Fibroblast of lung (primary cell): ENCODE data around the gene NSMF.

Source experiments
- EZH2 ChIP-seq: IDR thresholded peaks from 2 replicates; pipeline ENCODE4 v1.5.1; 2012; ENCODE audit warnings: low read length, control low read depth, mild to moderate bottlenecking; ENCODE audit errors: missing control alignments
- TF ChIP-seq, protein P1 (sequence below), 2 donors: IDR thresholded peaks in 1 of 2; conservative IDR thresholded peaks in 1 of 2; 1 replicate in 1 of 2; 2 replicates in 1 of 2; pipeline ENCODE4 v1.5.1; 2011 to 2012; ENCODE audit warnings: low read length in 2 of 2, control low read depth in 1 of 2, inconsistent platforms in 1 of 2, low read depth in 1 of 2, mild to moderate bottlenecking in 1 of 2

DNA sequence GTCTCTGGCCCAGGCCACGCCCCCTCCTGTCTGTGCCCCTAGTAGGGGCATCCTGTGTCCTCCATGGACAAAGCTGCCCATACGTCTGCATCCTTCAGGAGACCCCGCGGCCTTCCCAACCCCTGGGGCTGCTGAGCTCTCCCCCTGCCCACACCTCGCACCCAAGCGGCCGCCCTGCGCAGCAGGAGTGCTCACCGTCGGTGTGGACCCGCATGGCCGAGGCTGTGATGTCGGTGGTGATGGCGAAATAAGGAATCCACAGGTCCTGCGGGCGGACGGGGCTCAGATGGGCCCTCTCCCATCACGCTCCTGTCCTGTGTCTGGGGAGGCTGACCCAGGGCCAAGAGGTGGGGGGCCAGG lies 4.8 kb upstream of the NSMF start:
- TF ChIP-seq, protein P1, sequence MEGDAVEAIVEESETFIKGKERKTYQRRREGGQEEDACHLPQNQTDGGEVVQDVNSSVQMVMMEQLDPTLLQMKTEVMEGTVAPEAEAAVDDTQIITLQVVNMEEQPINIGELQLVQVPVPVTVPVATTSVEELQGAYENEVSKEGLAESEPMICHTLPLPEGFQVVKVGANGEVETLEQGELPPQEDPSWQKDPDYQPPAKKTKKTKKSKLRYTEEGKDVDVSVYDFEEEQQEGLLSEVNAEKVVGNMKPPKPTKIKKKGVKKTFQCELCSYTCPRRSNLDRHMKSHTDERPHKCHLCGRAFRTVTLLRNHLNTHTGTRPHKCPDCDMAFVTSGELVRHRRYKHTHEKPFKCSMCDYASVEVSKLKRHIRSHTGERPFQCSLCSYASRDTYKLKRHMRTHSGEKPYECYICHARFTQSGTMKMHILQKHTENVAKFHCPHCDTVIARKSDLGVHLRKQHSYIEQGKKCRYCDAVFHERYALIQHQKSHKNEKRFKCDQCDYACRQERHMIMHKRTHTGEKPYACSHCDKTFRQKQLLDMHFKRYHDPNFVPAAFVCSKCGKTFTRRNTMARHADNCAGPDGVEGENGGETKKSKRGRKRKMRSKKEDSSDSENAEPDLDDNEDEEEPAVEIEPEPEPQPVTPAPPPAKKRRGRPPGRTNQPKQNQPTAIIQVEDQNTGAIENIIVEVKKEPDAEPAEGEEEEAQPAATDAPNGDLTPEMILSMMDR (conservative IDR thresholded peaks at IDR 0.05 in 1 of 2, IDR thresholded peaks at IDR 0.05 in 1 of 2; ENCODE audit: low read depth in 1 of 2, low read length in 2 of 2) = no peak
- TF ChIP-seq EZH2 = no peak
